H1 (cell line): ENCODE measurements around the gene LRRC26. TPM values are rescaled to one million over a fixed set of nuclear protein-coding genes. Genes with fewer than 3 reads are reported as not detected.
"Not testable (repeated sequence)": the region's sequence is repeated elsewhere in the genome, so short reads cannot be mapped to it uniquely, and the experiment has no call there.

Experiments
- CTCF ChIA-PET: fragments of 300-600 bp; sonication (Branson Sonifier 250); formaldehyde crosslinking; loops from one replicate; lab custom pipeline; 2021; ENCODE audit not compliant: partially characterized antibody; lab: Charles Lee
- POLR2A ChIA-PET: fragments of 300-600 bp; sonication (Branson Sonifier 250); formaldehyde crosslinking; loops from one replicate; lab custom pipeline; 2021; ENCODE audit warnings: inconsistent platforms; ENCODE audit not compliant: partially characterized antibody; lab: Charles Lee
- DNase-seq, 2 experiments: peaks; one replicate each; pipeline versions ENCODE4 v3.0.0 to v3.0.0-alpha.2; 2010 to 2022; ENCODE audit warnings: low spot score in 2 of 2, low read depth in 1 of 2, mixed read lengths in 1 of 2
- FAIRE-seq: peaks from 2 replicates; lab custom pipeline; 2011; peaks lifted over from hg19 to GRCh38; lab: Jason Lieb, UNC
- H2AFZ ChIP-seq: 2 replicates; pipeline ENCODE4 v1.8.1; 2012; ENCODE audit warnings: low read length, inconsistent platforms
- H2AK5ac ChIP-seq: 2 replicates; pipeline ENCODE4 v1.6.1; 2013; ENCODE audit warnings: low read depth, low read length
- H2BK120ac ChIP-seq: replicated peaks from 2 replicates; pipeline ENCODE3; 2013; ENCODE audit warnings: low read depth, low read length, inconsistent platforms
- H2BK12ac ChIP-seq: 2 replicates; pipeline ENCODE4 v1.6.1; 2013; ENCODE audit warnings: low read depth, low read length
- H2BK15ac ChIP-seq: 2 replicates; pipeline ENCODE4 v1.6.1; 2013; ENCODE audit warnings: low read length
- H2BK20ac ChIP-seq: 2 replicates; pipeline ENCODE4 v1.6.1; 2013; ENCODE audit warnings: low read length
- H2BK5ac ChIP-seq: 2 replicates; pipeline ENCODE4 v1.6.1; 2013; ENCODE audit warnings: low read depth, low read length
- H3K14ac ChIP-seq: 2 replicates; pipeline ENCODE4 v1.6.1; 2013; ENCODE audit warnings: inconsistent platforms; ENCODE audit not compliant: insufficient read length
- H3K18ac ChIP-seq: 2 replicates; pipeline ENCODE4 v1.6.1; 2013; ENCODE audit warnings: low read length; ENCODE audit errors: extremely low read depth
- H3K23ac ChIP-seq: 2 replicates; pipeline ENCODE4 v1.6.1; 2013; ENCODE audit warnings: inconsistent platforms; ENCODE audit not compliant: insufficient read length
- H3K23me2 ChIP-seq: 2 replicates; pipeline ENCODE4 v1.6.1; 2013; ENCODE audit warnings: low read depth, low read length
- H3K27ac ChIP-seq: 2 replicates; pipeline ENCODE4 v1.6.1; 2011; ENCODE audit warnings: low read depth, low read length, inconsistent platforms
- H3K27me3 ChIP-seq, 4 experiments: replicated peaks in 1 of 4; 1 replicate in 1 of 4; 2 replicates in 3 of 4; pipeline versions ENCODE4 v1.6.1 to v1.8.1; 2011 to 2013; ENCODE audit warnings: low read length in 3 of 4, mild to moderate bottlenecking in 3 of 4, inconsistent platforms in 2 of 4, mixed read lengths in 2 of 4, moderate library complexity in 1 of 4; ENCODE audit not compliant: control insufficient read depth in 3 of 4, insufficient read depth in 3 of 4; ENCODE audit errors: extremely low read depth in 1 of 4
- H3K36me3 ChIP-seq, 4 experiments: 2 replicates each; pipeline versions ENCODE4 v1.6.1 to v1.8.1; 2011 to 2013; ENCODE audit warnings: mild to moderate bottlenecking in 4 of 4, low read length in 3 of 4, moderate library complexity in 2 of 4, control low read depth in 1 of 4, inconsistent platforms in 1 of 4; ENCODE audit not compliant: insufficient read depth in 4 of 4, control insufficient read depth in 2 of 4
- H3K4ac ChIP-seq: replicated peaks from 2 replicates; pipeline ENCODE3; 2013; ENCODE audit warnings: low read length, low read depth, mixed read lengths, inconsistent platforms; ENCODE audit not compliant: insufficient read length
- H3K4me1 ChIP-seq, 4 experiments: replicated peaks in 1 of 4; 1 replicate in 1 of 4; 2 replicates in 3 of 4; pipeline versions ENCODE4 v1.6.1 to v1.8.1; 2011 to 2013; ENCODE audit warnings: low read length in 3 of 4, inconsistent platforms in 2 of 4, mixed read lengths in 1 of 4; ENCODE audit not compliant: insufficient read depth in 4 of 4, control insufficient read depth in 3 of 4
- H3K4me2 ChIP-seq, 2 experiments: 2 replicates each; pipeline versions ENCODE4 v1.6.1 to v1.8.1; 2011 to 2013; ENCODE audit warnings: low read depth in 2 of 2, low read length in 2 of 2, control low read depth in 1 of 2, inconsistent platforms in 1 of 2, mild to moderate bottlenecking in 1 of 2; ENCODE audit not compliant: insufficient read depth in 1 of 2
- H3K4me3 ChIP-seq, 4 experiments: fragments of 200-600, 300-600 bp in 1 of 4; sonication (generic), shearing (Covaris generic), sonication (Bioruptor Twin) in 1 of 4; 2 replicates each; pipeline versions ENCODE4 v1.5.1 to v1.8.1; 2011 to 2016; ENCODE audit warnings: low read length in 4 of 4, low read depth in 3 of 4, control low read depth in 2 of 4, inconsistent platforms in 2 of 4, mild to moderate bottlenecking in 2 of 4, mixed read lengths in 1 of 4, moderate library complexity in 1 of 4; ENCODE audit not compliant: insufficient read depth in 2 of 4; ENCODE audit errors: extremely low read depth in 1 of 4
- H3K56ac ChIP-seq: replicated peaks from 2 replicates; pipeline ENCODE3; 2013; ENCODE audit warnings: low read depth, mild to moderate bottlenecking, mixed read lengths, low read length, inconsistent platforms; ENCODE audit not compliant: insufficient read length
- H3K79me1 ChIP-seq: 2 replicates; pipeline ENCODE4 v1.6.1; 2013; ENCODE audit warnings: low read depth, low read length, control low read depth
- H3K79me2 ChIP-seq, 2 experiments: 2 replicates each; pipeline versions ENCODE4 v1.6.1 to v1.8.1; 2012 to 2013; ENCODE audit warnings: low read length in 2 of 2, mild to moderate bottlenecking in 2 of 2, inconsistent platforms in 1 of 2; ENCODE audit not compliant: insufficient read depth in 2 of 2, control insufficient read depth in 1 of 2
- H3K9ac ChIP-seq, 4 experiments: replicated peaks in 1 of 4; 1 replicate in 1 of 4; 2 replicates in 3 of 4; pipeline versions ENCODE4 v1.6.1 to v1.8.1; 2011 to 2013; ENCODE audit warnings: low read depth in 3 of 4, low read length in 3 of 4, control low read depth in 2 of 4, mild to moderate bottlenecking in 2 of 4, moderate library complexity in 2 of 4, inconsistent platforms in 1 of 4; ENCODE audit errors: extremely low read depth in 1 of 4
- H3K9me3 ChIP-seq, 2 experiments: 2 replicates each; pipeline versions ENCODE4 v1.6.1 to v1.8.1; 2012 to 2013; ENCODE audit warnings: mild to moderate bottlenecking in 2 of 2, moderate library complexity in 2 of 2, control low read depth in 1 of 2, inconsistent platforms in 1 of 2, low read depth in 1 of 2, low read length in 1 of 2, mixed read lengths in 1 of 2; ENCODE audit not compliant: insufficient read depth in 2 of 2
- H4K20me1 ChIP-seq, 2 experiments: replicated peaks in 1 of 2; 2 replicates each; pipeline versions ENCODE3 to v1.8.1; 2011 to 2013; ENCODE audit warnings: inconsistent platforms in 2 of 2, low read length in 2 of 2, mild to moderate bottlenecking in 1 of 2; ENCODE audit not compliant: insufficient read depth in 2 of 2, control insufficient read depth in 1 of 2
- H4K5ac ChIP-seq: 2 replicates; pipeline ENCODE4 v1.6.1; 2013; ENCODE audit warnings: low read length, low read depth, mixed read lengths, inconsistent platforms; ENCODE audit not compliant: insufficient read length
- H4K8ac ChIP-seq: 2 replicates; pipeline ENCODE4 v1.8.0; 2013; ENCODE audit warnings: mild to moderate bottlenecking, moderate library complexity, low read length, inconsistent platforms; ENCODE audit not compliant: insufficient read depth; ENCODE audit errors: extremely low read depth
- H4K91ac ChIP-seq: replicated peaks from 2 replicates; pipeline ENCODE3; 2013; ENCODE audit warnings: low read length, mixed read lengths, inconsistent platforms; ENCODE audit not compliant: insufficient read length
- WGBS, 2 experiments: shearing (Covaris generic) in 1 of 2; methylation state at CpG; one replicate each; pipeline versions ENCODE4 v1.1.6 to v1.1.7; 2013 to 2015; ENCODE audit warnings: low lambda C conversion rate in 2 of 2, mixed read lengths in 2 of 2, inconsistent platforms in 1 of 2, low coverage in 1 of 2, missing lambda C conversion rate in 1 of 2; ENCODE audit not compliant: insufficient replicate concordance in 2 of 2, insufficient coverage in 1 of 2, insufficient read length in 1 of 2; ENCODE audit errors: extremely low coverage in 1 of 2, missing lambda C conversion rate in 1 of 2; 5-methylcytosine and 5-hydroxymethylcytosine counted together
- microRNA-seq, 2 experiments: library from miRNA; unstranded; fragments of <30 nt; microRNA quantifications; one replicate each; pipeline versions ENCODE4 to v1.2.0, GENCODE V29; 2016 to 2020; ENCODE audit warnings: borderline microRNAs expressed in 2 of 2, borderline number of aligned reads in 2 of 2, borderline replicate concordance in 1 of 2
- polyA plus RNA-seq, 7 experiments: library from polyadenylated mRNA; depleted of rRNA in 3 of 7; stranded (reverse) in 5 of 7; unstranded in 2 of 7; fragments of >200 nt in 5 of 7; fragments of 200-250 nt in 2 of 7; gene quantifications; 1 replicate in 5 of 7; 2 replicates in 1 of 7; 4 replicates in 1 of 7; pipeline versions ENCODE4 v1.2.1 to v1.2.3, GENCODE V29; 2011 to 2013; ENCODE audit warnings: missing spikeins in 2 of 7, mixed read lengths in 2 of 7
- small RNA-seq: library from polyadenylated mRNA; stranded (forward); fragments of <200 nt; extraction: miRNeasy Mini kit (QIAGEN cat#:217004); gene quantifications from one replicate; pipeline ENCODE3, GENCODE V24; 2013; ENCODE audit not compliant: insufficient read depth
- total RNA-seq: library from RNA; stranded (reverse); fragmentation: NEBNext Ultra II Directional; extraction: Animal tissue kit (Norgen Biotek cat#: 25700); gene quantifications from 2 replicates; pipeline ENCODE4 v1.2.1, GENCODE V29; 2021

Gene LRRC26
- total and polyA plus RNA-seq, 2 of the 8 experiments (the other 6 are each of a cell fraction or from before 2014, with no cell fraction given), result 0.34 to 0.85 TPM

- H3K23me2 ChIP-seq, POLR2A ChIA-PET, H3K4ac ChIP-seq, H2BK12ac ChIP-seq, H2BK20ac ChIP-seq, H3K56ac ChIP-seq, H4K20me1 ChIP-seq, H4K5ac ChIP-seq, H3K4me3 ChIP-seq, H3K23ac ChIP-seq, H3K27me3 ChIP-seq, H2AK5ac ChIP-seq, H2BK15ac ChIP-seq, H3K27ac ChIP-seq, H3K79me2 ChIP-seq, H3K18ac ChIP-seq, H3K36me3 ChIP-seq, H2BK5ac ChIP-seq, FAIRE-seq, H3K4me1 ChIP-seq, H4K91ac ChIP-seq, H3K9me3 ChIP-seq, H2AFZ ChIP-seq, H2BK120ac ChIP-seq, H3K9ac ChIP-seq, DNase-seq, H3K14ac ChIP-seq, H3K79me1 ChIP-seq, H3K4me2 ChIP-seq, H4K8ac ChIP-seq: not testable (repeated sequence)
- CTCF ChIA-PET, result interaction anchor here (0.6 to 2.9 kb wide), 7 partner anchors 15 to 209 kb away, joined by 3 to 11 read pairs (median 4); partner anchors contain the start of genes CYSRT1 and RNF224
- 89% methylated on average over 19 of the region's 25 CpGs; no CpG with 5 or more reads in 1 of the 2 experiments for WGBS, 2 experiments
These were observed 47.7 kb downstream of the LRRC26 start for GRCh38 chr9:137121927-137122795.

Small RNA genes within 50 kb of the gene (microRNA-seq; reads per million reads assigned to microRNA genes)
- 0 reads per million in 2 experiments for gene MIR3621

Small RNA genes within 50 kb of the gene (small RNA-seq; reads per million reads assigned to genes)
- gene MIR3621, result not detected

Other genes with a start within 250 kb of the LRRC26 start
Only the 30 nearest of the 31 such genes appear.
- gene C8G, start 224.8 kb downstream of the LRRC26 start, total RNA-seq, result 0.80 TPM in 1 of 2 replicates, not detected in the other
- gene C8G, start 224.8 kb downstream of the LRRC26 start, polyA plus RNA-seq (2011; rRNA removed), result 0.62 and 1.8 TPM in 2 replicates
- gene LCN12, start 217.8 kb downstream of the LRRC26 start, total RNA-seq, result 1.5 and 1.7 TPM in 2 replicates
- 1.1 and 2.1 TPM in 2 replicates for gene LCN12, start 217.8 kb downstream of the LRRC26 start, polyA plus RNA-seq (2011; rRNA removed)
- gene PTGDS, start 192.5 kb downstream of the LRRC26 start, total RNA-seq, result 2.2 and 2.3 TPM in 2 replicates
- 1.7 and 2.5 TPM in 2 replicates for gene PTGDS, start 192.5 kb downstream of the LRRC26 start, polyA plus RNA-seq (2011; rRNA removed)
- gene LCNL1, start 187.1 kb downstream of the LRRC26 start, total RNA-seq, result 0.15 TPM in 1 of 2 replicates, not detected in the other
- gene LCNL1, start 187.1 kb downstream of the LRRC26 start, polyA plus RNA-seq (2011; rRNA removed), result 0.11 and 0.35 TPM in 2 replicates
- gene PAXX, start 177.6 kb downstream of the LRRC26 start, total RNA-seq, result 40.8 and 43.4 TPM in 2 replicates
- gene PAXX, start 177.6 kb downstream of the LRRC26 start, polyA plus RNA-seq (2011; rRNA removed), result 45.9 and 56.8 TPM in 2 replicates
- gene CLIC3, start 173.5 kb downstream of the LRRC26 start, total RNA-seq, result not detected in 2 replicates
- 0.12 and 0.33 TPM in 2 replicates for gene CLIC3, start 173.5 kb downstream of the LRRC26 start, polyA plus RNA-seq (2011; rRNA removed)
- gene ABCA2, start 141.8 kb downstream of the LRRC26 start, total RNA-seq, result 12.5 and 15.2 TPM in 2 replicates
- gene ABCA2, start 141.8 kb downstream of the LRRC26 start, polyA plus RNA-seq (2011; rRNA removed), result 14.3 and 21.9 TPM in 2 replicates
- gene FUT7, start 138.0 kb downstream of the LRRC26 start, total RNA-seq, result not detected in 2 replicates
- gene FUT7, start 138.0 kb downstream of the LRRC26 start, polyA plus RNA-seq (2011; rRNA removed), result not detected in 2 replicates
- 41.9 and 44.1 TPM in 2 replicates for gene NPDC1, start 123.9 kb downstream of the LRRC26 start, total RNA-seq
- gene NPDC1, start 123.9 kb downstream of the LRRC26 start, polyA plus RNA-seq (2011; rRNA removed), result 26.2 and 43.6 TPM in 2 replicates
- gene ENTPD2, start 116.0 kb downstream of the LRRC26 start, total RNA-seq, result 3.2 and 3.8 TPM in 2 replicates
- gene ENTPD2, start 116.0 kb downstream of the LRRC26 start, polyA plus RNA-seq (2011; rRNA removed), result 0.65 and 1.9 TPM in 2 replicates
- gene SAPCD2, start 99.5 kb downstream of the LRRC26 start, total RNA-seq, result 30.3 and 32.1 TPM in 2 replicates
- gene SAPCD2, start 99.5 kb downstream of the LRRC26 start, polyA plus RNA-seq (2011; rRNA removed), result 12.7 and 17.3 TPM in 2 replicates
- 5.4 and 5.5 TPM in 2 replicates for gene UAP1L1, start 92.5 kb downstream of the LRRC26 start, total RNA-seq
- gene UAP1L1, start 92.5 kb downstream of the LRRC26 start, polyA plus RNA-seq (2011; rRNA removed), result 2.0 and 3.5 TPM in 2 replicates
- 35.1 and 36.3 TPM in 2 replicates for gene MAN1B1, start 83.1 kb downstream of the LRRC26 start, total RNA-seq
- 33.7 and 36.5 TPM in 2 replicates for gene MAN1B1, start 83.1 kb downstream of the LRRC26 start, polyA plus RNA-seq (2011; rRNA removed)
- 21.2 and 21.5 TPM in 2 replicates for gene DPP7, start 55.3 kb downstream of the LRRC26 start, total RNA-seq
- 26.8 and 34.7 TPM in 2 replicates for gene DPP7, start 55.3 kb downstream of the LRRC26 start, polyA plus RNA-seq (2011; rRNA removed)
- gene GRIN1, start 30.9 kb downstream of the LRRC26 start, total RNA-seq, result 2.1 TPM in 2 replicates
- 0.48 and 1.3 TPM in 2 replicates for gene GRIN1, start 30.9 kb downstream of the LRRC26 start, polyA plus RNA-seq (2011; rRNA removed)
- gene TMEM210, start 2.0 kb upstream of the LRRC26 start, total RNA-seq, result not detected in 2 replicates
- gene TMEM210, start 2.0 kb upstream of the LRRC26 start, polyA plus RNA-seq (2011; rRNA removed), result not detected in 2 replicates
- 37.7 and 41.9 TPM in 2 replicates for gene ANAPC2, start 18.5 kb upstream of the LRRC26 start, total RNA-seq
- gene ANAPC2, start 18.5 kb upstream of the LRRC26 start, polyA plus RNA-seq (2011; rRNA removed), result 30.2 and 44.3 TPM in 2 replicates
- 87.3 and 91.3 TPM in 2 replicates for gene SSNA1, start 18.6 kb upstream of the LRRC26 start, total RNA-seq
- 157 and 182 TPM in 2 replicates for gene SSNA1, start 18.6 kb upstream of the LRRC26 start, polyA plus RNA-seq (2011; rRNA removed)
- 23.2 and 27.2 TPM in 2 replicates for gene TPRN, start 30.7 kb upstream of the LRRC26 start, total RNA-seq
- 9.7 and 14.9 TPM in 2 replicates for gene TPRN, start 30.7 kb upstream of the LRRC26 start, polyA plus RNA-seq (2011; rRNA removed)
- gene TMEM203, start 35.6 kb upstream of the LRRC26 start, total RNA-seq, result 44.1 and 44.2 TPM in 2 replicates
- 57.1 and 67.1 TPM in 2 replicates for gene TMEM203, start 35.6 kb upstream of the LRRC26 start, polyA plus RNA-seq (2011; rRNA removed)
- gene NDOR1, start 35.6 kb upstream of the LRRC26 start, total RNA-seq, result 32.3 and 33.2 TPM in 2 replicates
- 25.7 and 42.4 TPM in 2 replicates for gene NDOR1, start 35.6 kb upstream of the LRRC26 start, polyA plus RNA-seq (2011; rRNA removed)
- gene RNF208, start 52.2 kb upstream of the LRRC26 start, total RNA-seq, result 7.7 and 8.9 TPM in 2 replicates
- 2.7 and 4.8 TPM in 2 replicates for gene RNF208, start 52.2 kb upstream of the LRRC26 start, polyA plus RNA-seq (2011; rRNA removed)
- gene CYSRT1, start 55.1 kb upstream of the LRRC26 start, total RNA-seq, result 1.0 and 1.6 TPM in 2 replicates
- gene CYSRT1, start 55.1 kb upstream of the LRRC26 start, polyA plus RNA-seq (2011; rRNA removed), result 6.5 and 7.6 TPM in 2 replicates
- gene RNF224, start 57.5 kb upstream of the LRRC26 start, total RNA-seq, result 0.17 TPM in 1 of 2 replicates, not detected in the other
- gene RNF224, start 57.5 kb upstream of the LRRC26 start, polyA plus RNA-seq (2011; rRNA removed), result 0.24 and 0.25 TPM in 2 replicates
- not detected in 2 replicates for gene SLC34A3, start 60.9 kb upstream of the LRRC26 start, total RNA-seq
- 0.06 and 0.08 TPM in 2 replicates for gene SLC34A3, start 60.9 kb upstream of the LRRC26 start, polyA plus RNA-seq (2011; rRNA removed)
- gene TUBB4B, start 71.2 kb upstream of the LRRC26 start, total RNA-seq, result 307 and 311 TPM in 2 replicates
- gene TUBB4B, start 71.2 kb upstream of the LRRC26 start, polyA plus RNA-seq (2011; rRNA removed), result 280 and 342 TPM in 2 replicates
- not detected in 2 replicates for gene STPG3, start 81.2 kb upstream of the LRRC26 start, total RNA-seq
- gene STPG3, start 81.2 kb upstream of the LRRC26 start, polyA plus RNA-seq (2011; rRNA removed), result 0.14 TPM in 1 of 2 replicates, not detected in the other
- 70.8 and 78.0 TPM in 2 replicates for gene NELFB, start 85.3 kb upstream of the LRRC26 start, total RNA-seq
- gene NELFB, start 85.3 kb upstream of the LRRC26 start, polyA plus RNA-seq (2011; rRNA removed), result 57.6 and 86.5 TPM in 2 replicates
- gene TOR4A, start 107.7 kb upstream of the LRRC26 start, total RNA-seq, result 9.2 and 9.3 TPM in 2 replicates
- 8.4 and 11.4 TPM in 2 replicates for gene TOR4A, start 107.7 kb upstream of the LRRC26 start, polyA plus RNA-seq (2011; rRNA removed)
- gene NRARP, start 132.2 kb upstream of the LRRC26 start, total RNA-seq, result 35.4 and 37.2 TPM in 2 replicates
- 32.5 and 52.0 TPM in 2 replicates for gene NRARP, start 132.2 kb upstream of the LRRC26 start, polyA plus RNA-seq (2011; rRNA removed)